IMR-90 (cell line): ENCODE results near the gene APP. TPM values are rescaled to one million over a fixed set of nuclear protein-coding genes. Genes with fewer than 3 reads are reported as not detected.

ENCODE experiments used
- ATAC-seq: fragments of 200-7000 bp; cut with Tn5 transposase; 2 replicates; pipeline ENCODE4 v1.9.1; 2020; ENCODE audit warnings: low read depth, mild to moderate bottlenecking, moderate library complexity
- BruUV-seq: library from RNA; stranded (reverse); fragments of 400-500 nt; replicated peaks from 2 replicates; lab custom pipeline; 2021; lab: Mats Ljungman, UMichigan
- CTCF ChIA-PET: fragments of 300-600 bp; formaldehyde crosslinking; extraction: SDS; loops from one replicate; lab custom pipeline; 2021; ENCODE audit warnings: antibody characterized with exemption; lab: Yijun Ruan, JAX
- POLR2A ChIA-PET: fragments of 300-600 bp; sonication (Branson Sonifier 250); formaldehyde crosslinking; loops from one replicate; lab custom pipeline; 2022; ENCODE audit warnings: antibody characterized with exemption; ENCODE audit not compliant: unreplicated experiment; lab: Charles Lee
- DNase-seq: peaks from one replicate; pipeline ENCODE4 v3.0.0; 2013
- H2AFZ ChIP-seq: replicated peaks from 2 replicates; pipeline ENCODE3; 2013; ENCODE audit warnings: low read length, mild to moderate bottlenecking; ENCODE audit not compliant: poor library complexity
- H2AK5ac ChIP-seq: 2 replicates; pipeline ENCODE4 v1.6.1; 2013; ENCODE audit warnings: low read depth, low read length, inconsistent platforms
- H2AK9ac ChIP-seq: replicated peaks from 2 replicates; pipeline ENCODE3; 2013; ENCODE audit warnings: mild to moderate bottlenecking, low read depth, low read length, moderate library complexity; ENCODE audit not compliant: poor library complexity
- H2BK120ac ChIP-seq: 2 replicates; pipeline ENCODE4 v1.6.1; 2013; ENCODE audit warnings: low read depth, low read length, inconsistent platforms
- H2BK15ac ChIP-seq: 3 replicates; pipeline ENCODE4 v1.6.1; 2013; ENCODE audit warnings: low read depth, low read length, inconsistent platforms
- H2BK20ac ChIP-seq: 2 replicates; pipeline ENCODE4 v1.6.1; 2013; ENCODE audit warnings: low read depth, mild to moderate bottlenecking, inconsistent platforms, low read length, moderate library complexity
- H2BK5ac ChIP-seq: 2 replicates; pipeline ENCODE4 v1.6.1; 2013; ENCODE audit warnings: mild to moderate bottlenecking, low read depth, low read length, inconsistent platforms; ENCODE audit not compliant: poor library complexity, severe bottlenecking
- H3K14ac ChIP-seq: replicated peaks from 2 replicates; pipeline ENCODE4 v1.6.1; 2013; ENCODE audit warnings: low read depth, low read length, inconsistent platforms
- H3K18ac ChIP-seq: 2 replicates; pipeline ENCODE4 v1.6.1; 2013; ENCODE audit warnings: low read depth, low read length, control low read depth
- H3K23ac ChIP-seq: 2 replicates; pipeline ENCODE4 v1.6.1; 2013; ENCODE audit warnings: low read depth, low read length, inconsistent platforms
- H3K27ac ChIP-seq: 2 replicates; pipeline ENCODE4 v1.5.1; 2013; ENCODE audit warnings: mild to moderate bottlenecking, control low read depth, low read length; ENCODE audit not compliant: insufficient read depth
- H3K27me3 ChIP-seq: 2 replicates; pipeline ENCODE4 v1.6.1; 2013; ENCODE audit warnings: low read length; ENCODE audit not compliant: control insufficient read depth, insufficient read depth
- H3K36me3 ChIP-seq: 2 replicates; pipeline ENCODE4 v1.6.1; 2013; ENCODE audit warnings: low read length, mixed read lengths; ENCODE audit not compliant: control insufficient read depth, insufficient read depth
- H3K4ac ChIP-seq: 2 replicates; pipeline ENCODE4 v1.6.1; 2013; ENCODE audit warnings: low read depth, low read length, inconsistent platforms
- H3K4me1 ChIP-seq: 2 replicates; pipeline ENCODE4 v1.6.1; 2013; ENCODE audit warnings: low read length, mixed read lengths; ENCODE audit not compliant: control insufficient read depth, insufficient read depth
- H3K4me2 ChIP-seq: 2 replicates; pipeline ENCODE4 v1.6.1; 2013; ENCODE audit warnings: low read depth, mild to moderate bottlenecking, control low read depth, low read length, moderate library complexity
- H3K4me3 ChIP-seq: 2 replicates; pipeline ENCODE4 v1.5.1; 2013; ENCODE audit warnings: low read depth, mild to moderate bottlenecking, control low read depth, low read length, moderate library complexity; ENCODE audit not compliant: insufficient read depth
- H3K56ac ChIP-seq: 2 replicates; pipeline ENCODE4 v1.6.1; 2013; ENCODE audit warnings: low read length, inconsistent platforms; ENCODE audit not compliant: insufficient read depth; ENCODE audit errors: extremely low read depth
- H3K79me1 ChIP-seq, 2 experiments: 2 replicates each; pipeline ENCODE4 v1.6.1; 2013; ENCODE audit warnings: low read length in 2 of 2, inconsistent platforms in 1 of 2, low read depth in 1 of 2
- H3K9ac ChIP-seq: 2 replicates; pipeline ENCODE4 v1.6.1; 2013; ENCODE audit warnings: low read depth, low read length, control low read depth
- H3K9me1 ChIP-seq: 2 replicates; pipeline ENCODE4 v1.6.1; 2013; ENCODE audit warnings: low read length, inconsistent platforms; ENCODE audit not compliant: insufficient read depth
- H3K9me3 ChIP-seq: 2 replicates; pipeline ENCODE4 v1.6.1; 2013; ENCODE audit warnings: low read length; ENCODE audit not compliant: control insufficient read depth, insufficient read depth
- H4K20me1 ChIP-seq: 2 replicates; pipeline ENCODE4 v1.6.1; 2013; ENCODE audit warnings: low read length, inconsistent platforms; ENCODE audit not compliant: insufficient read depth
- H4K5ac ChIP-seq: 2 replicates; pipeline ENCODE4 v1.6.1; 2013; ENCODE audit warnings: mild to moderate bottlenecking, low read depth, low read length, control low read depth
- H4K8ac ChIP-seq, 2 experiments: 2 replicates each; pipeline ENCODE4 v1.6.1; 2013; ENCODE audit warnings: low read depth in 2 of 2, low read length in 2 of 2, control low read depth in 1 of 2, inconsistent platforms in 1 of 2
- H4K91ac ChIP-seq: 2 replicates; pipeline ENCODE4 v1.6.1; 2013; ENCODE audit warnings: low read depth, low read length, inconsistent platforms; ENCODE audit not compliant: insufficient read depth
- BHLHE40 ChIP-seq: fragments of 150-350 bp; IDR thresholded peaks from 2 replicates; pipeline ENCODE4 v1.6.1; 2016; ENCODE audit warnings: mild to moderate bottlenecking, low read depth, low read length
- MXI1 ChIP-seq: IDR thresholded peaks from 2 replicates; pipeline ENCODE4 v1.6.1; 2012; ENCODE audit warnings: low read depth, mild to moderate bottlenecking, low read length, moderate library complexity, borderline replicate concordance
- SMC3 ChIP-seq: fragments of 150-350 bp; IDR thresholded peaks from 2 replicates; pipeline ENCODE4 v1.6.1; 2016; ENCODE audit warnings: low read depth, mild to moderate bottlenecking, antibody characterized with exemption, low read length, moderate library complexity
- WGBS, 2 experiments: methylation state at CpG; one replicate each; pipeline versions ENCODE4 v1.1.5 to v1.1.7; 2013; ENCODE audit warnings: missing lambda C conversion rate in 2 of 2; ENCODE audit not compliant: insufficient read length in 1 of 2; ENCODE audit errors: extremely low coverage in 2 of 2; 5-methylcytosine and 5-hydroxymethylcytosine counted together
- dilution Hi-C: fragments of 300-500 bp; cut with HindIII; formaldehyde crosslinking; loops from one replicate; pipeline ENCODE4 v1.14.3; 2018; ENCODE audit warnings: low sequenced_read_pairs; ENCODE audit not compliant: unreplicated experiment
- in situ Hi-C: fragments of 300-500 bp; cut with MboI; formaldehyde crosslinking; loops from 3 replicates; pipeline ENCODE4 v1.14.3; 2019; ENCODE audit warnings: low sequenced_read_pairs, inconsistent platforms, mixed read lengths
- intact Hi-C: fragments of 100-400 bp; cut with micrococcal nuclease; formaldehyde crosslinking; loops from 2 replicates; pipeline ENCODE4 v1.10.0; 2022
- polyA plus RNA-seq, 3 experiments: library from polyadenylated mRNA; depleted of rRNA; stranded (reverse); fragments of >200 nt; gene quantifications; 2 replicates each; pipeline ENCODE4 v1.2.3, GENCODE V29; 2012; ENCODE audit warnings: low replicate concordance in 1 of 3
- total RNA-seq: library from RNA; depleted of rRNA; stranded (reverse); fragments of >200 nt; gene quantifications from 2 replicates; pipeline ENCODE4 v1.2.3, GENCODE V29; 2012

Gene APP
- total and polyA plus RNA-seq, 2 of the 4 experiments (the other 2 are of a cell fraction), result 191 to 530 TPM

- dilution Hi-C loops (no loop called here), intact Hi-C loops (no loop called here), in situ Hi-C loops (no loop called here)
- no peak overlapping the region for H2BK5ac ChIP-seq
- H2BK20ac ChIP-seq, result no peak overlapping the region
- DNase-seq, result no peak
- no peak overlapping the region for H3K56ac ChIP-seq
- peaks cover 3% of the 10 kb centered on the region for H3K36me3 ChIP-seq
- H2AK5ac ChIP-seq, result no peak overlapping the region
- H4K5ac ChIP-seq, result no peak overlapping the region
- no peaks in the 10 kb centered on the region for H3K4me1 ChIP-seq
- H3K9me3 ChIP-seq, result no peaks in the 10 kb centered on the region
- H4K20me1 ChIP-seq, result no peaks in the 10 kb centered on the region
- no peak overlapping the region for H4K8ac ChIP-seq
- CTCF ChIA-PET, result no interaction called here
- H2AFZ ChIP-seq, result no peak overlapping the region
- POLR2A ChIA-PET, result no interaction called here
- no peaks in the 10 kb centered on the region for H3K9me1 ChIP-seq
- H3K79me1 ChIP-seq, result peaks cover 9 to 21% of the 10 kb centered on the region in 2 experiments
- H3K23ac ChIP-seq, result no peak overlapping the region
- no peak overlapping the region for H3K4ac ChIP-seq
- H2BK15ac ChIP-seq, result no peak overlapping the region
- no peak overlapping the region for H3K14ac ChIP-seq
- no peak overlapping the region for H3K4me2 ChIP-seq
- H3K27ac ChIP-seq, result no peak overlapping the region
- H2BK120ac ChIP-seq, result no peak overlapping the region
- no peak overlapping the region for H3K18ac ChIP-seq
- TF ChIP-seq MXI1, result no peak
- TF ChIP-seq SMC3, result no peak
- TF ChIP-seq BHLHE40, result no peak
- no peak for ATAC-seq
- no TSS peak for BruUV-seq
- WGBS, 2 experiments, result 92% methylated on average over 2 of the region's 6 CpGs; no CpG with 5 or more reads in 1 of the 2 experiments
- no peak overlapping the region for H3K9ac ChIP-seq
- no peak overlapping the region for H3K4me3 ChIP-seq
- no peak overlapping the region for H4K91ac ChIP-seq
- no peaks in the 10 kb centered on the region for H3K27me3 ChIP-seq
- no peak overlapping the region for H2AK9ac ChIP-seq
Measured at GRCh38 chr21:25916226-25916625, 254.3 kb downstream of the APP start.
